CD14-positive monocyte (primary cell): Measurements from ENCODE around the gene ESRRG. TPM values are rescaled to one million over a fixed set of nuclear protein-coding genes. Genes with fewer than 3 reads are reported as not detected.

Experiments used
- DNase-seq, 3 donors: peaks; one replicate each; pipeline ENCODE4 v3.0.0-alpha.2; 2011 to 2022
- H2AFZ ChIP-seq: 2 replicates; pipeline ENCODE4 v1.6.0; 2012; ENCODE audit warnings: mild to moderate bottlenecking, low read depth, low read length, inconsistent platforms; ENCODE audit not compliant: insufficient read depth, poor library complexity, severe bottlenecking
- H3K27ac ChIP-seq, 2 donors: 1 replicate in 1 of 2; 2 replicates in 1 of 2; pipeline ENCODE4 v1.5.1; 2012 to 2013; ENCODE audit warnings: low read length in 2 of 2, control low read depth in 1 of 2, inconsistent platforms in 1 of 2, low read depth in 1 of 2, mild to moderate bottlenecking in 1 of 2
- H3K27me3 ChIP-seq, 2 donors: one replicate each; pipeline versions ENCODE4 v1.6.0 to v1.6.1; 2011 to 2013; ENCODE audit warnings: low read length in 2 of 2; ENCODE audit not compliant: control insufficient read depth in 2 of 2, insufficient read depth in 2 of 2
- H3K36me3 ChIP-seq, 2 donors: replicated peaks in 1 of 2; 1 replicate in 1 of 2; 2 replicates in 1 of 2; pipeline versions ENCODE4 v1.5.1 to v1.6.1; 2012 to 2013; ENCODE audit warnings: low read length in 2 of 2, control low read depth in 1 of 2, inconsistent platforms in 1 of 2, mild to moderate bottlenecking in 1 of 2; ENCODE audit not compliant: insufficient read depth in 2 of 2, control insufficient read depth in 1 of 2
- H3K4me1 ChIP-seq, 2 donors: 1 replicate in 1 of 2; 2 replicates in 1 of 2; pipeline versions ENCODE4 v1.5.1 to v1.6.1; 2012 to 2013; ENCODE audit warnings: low read length in 2 of 2, control low read depth in 1 of 2, inconsistent platforms in 1 of 2, mild to moderate bottlenecking in 1 of 2, moderate library complexity in 1 of 2; ENCODE audit not compliant: insufficient read depth in 2 of 2, control insufficient read depth in 1 of 2
- H3K4me2 ChIP-seq: replicated peaks from 2 replicates; pipeline ENCODE3; 2012; ENCODE audit warnings: low read length, moderate library complexity, mild to moderate bottlenecking; ENCODE audit not compliant: poor library complexity, severe bottlenecking; ENCODE audit errors: extremely low read depth
- H3K4me3 ChIP-seq, 3 experiments: fragments of 200-600 bp in 1 of 3; sonication (generic) in 1 of 3; replicated peaks in 1 of 3; 1 replicate in 2 of 3; 2 replicates in 1 of 3; pipeline ENCODE4 v1.5.1; 2011 to 2013; ENCODE audit warnings: low read length in 3 of 3, mild to moderate bottlenecking in 3 of 3, control low read depth in 2 of 3, low read depth in 2 of 3, inconsistent platforms in 1 of 3, moderate library complexity in 1 of 3
- H3K79me2 ChIP-seq: 2 replicates; pipeline ENCODE4 v1.6.0; 2012; ENCODE audit warnings: mild to moderate bottlenecking, control low read depth, inconsistent platforms, low read length, moderate library complexity; ENCODE audit not compliant: insufficient read depth
- H3K9ac ChIP-seq: 2 replicates; pipeline ENCODE4 v1.6.0; 2017; ENCODE audit warnings: low read length, mild to moderate bottlenecking; ENCODE audit not compliant: insufficient read depth, poor library complexity, severe bottlenecking
- H3K9me3 ChIP-seq, 2 donors: replicated peaks in 1 of 2; 1 replicate in 1 of 2; 2 replicates in 1 of 2; pipeline versions ENCODE4 v1.5.1 to v1.6.1; 2012 to 2013; ENCODE audit warnings: low read length in 2 of 2, control low read depth in 1 of 2; ENCODE audit not compliant: control insufficient read depth in 1 of 2, insufficient read depth in 1 of 2
- H4K20me1 ChIP-seq: 2 replicates; pipeline ENCODE4 v1.6.0; 2012; ENCODE audit warnings: mild to moderate bottlenecking, low read length, control low read depth, moderate library complexity; ENCODE audit not compliant: insufficient read depth
- H3K27ac Mint-ChIP-seq, 7 donors: one replicate each; pipeline ENCODE4 v1.8.0; 2020; ENCODE audit warnings: mild to moderate bottlenecking in 7 of 7, mixed read lengths in 7 of 7, moderate library complexity in 6 of 7, inconsistent platforms in 2 of 7
- H3K27me3 Mint-ChIP-seq, 3 donors: one replicate each; pipeline ENCODE4 v1.8.0; 2021 to 2022; ENCODE audit warnings: low read depth in 3 of 3, mild to moderate bottlenecking in 3 of 3, mixed read lengths in 3 of 3, moderate library complexity in 3 of 3, inconsistent platforms in 1 of 3
- H3K36me3 Mint-ChIP-seq, 2 donors: one replicate each; pipeline ENCODE4 v1.8.0; 2020; ENCODE audit warnings: mixed read lengths in 2 of 2, inconsistent platforms in 1 of 2, mild to moderate bottlenecking in 1 of 2
- H3K4me1 Mint-ChIP-seq: one replicate; pipeline ENCODE4 v1.8.0; 2020; ENCODE audit warnings: mild to moderate bottlenecking, mixed read lengths
- H3K4me3 Mint-ChIP-seq, 2 donors: one replicate each; pipeline ENCODE4 v1.8.0; 2020; ENCODE audit warnings: mild to moderate bottlenecking in 2 of 2, mixed read lengths in 2 of 2, moderate library complexity in 1 of 2
- H3K9me3 Mint-ChIP-seq, 7 donors: one replicate each; pipeline ENCODE4 v1.8.0; 2020 to 2022; ENCODE audit warnings: mixed read lengths in 7 of 7, mild to moderate bottlenecking in 6 of 7, moderate library complexity in 6 of 7, inconsistent platforms in 2 of 7
- CTCF ChIP-seq: fragments of 200-600 bp; IDR thresholded peaks from one replicate; pipeline ENCODE4 v1.8.0; 2022; ENCODE audit warnings: antibody characterized with exemption, mild to moderate bottlenecking
- WGBS: methylation state at CpG from one replicate; pipeline ENCODE4 v1.1.5; 2013; ENCODE audit warnings: missing lambda C conversion rate; ENCODE audit not compliant: insufficient coverage; 5-methylcytosine and 5-hydroxymethylcytosine counted together
- intact Hi-C, 2 donors: fragments of 100-400 bp; cut with micrococcal nuclease; formaldehyde crosslinking; loops; one replicate each; pipeline versions ENCODE4 v1.15.0 to v1.15.1; 2023
- polyA plus RNA-seq, 3 donors: library from polyadenylated mRNA; depleted of rRNA in 1 of 3; unstranded in 2 of 3; stranded (reverse) in 1 of 3; fragments of 300-500 nt in 2 of 3; fragments of >200 nt in 1 of 3; fragmentation: Illumina TruSeq in 2 of 3; gene quantifications; 1 replicate in 2 of 3; 2 replicates in 1 of 3; pipeline ENCODE4 v1.2.3, GENCODE V29; 2012 to 2021

The ESRRG gene
- polyA plus RNA-seq, 3 donors: not detected

- H3K79me2 ChIP-seq: no peaks in the 10 kb centered on the region
- intact Hi-C loops: no loop called here
- H2AFZ ChIP-seq: no peak overlapping the region
- DNase-seq: no peak
- H3K4me1 Mint-ChIP-seq: no peaks in the 10 kb centered on the region
- H3K4me2 ChIP-seq: no peak overlapping the region
- no peaks in the 10 kb centered on the region for H4K20me1 ChIP-seq
- no peaks in the 10 kb centered on the region for H3K9me3 ChIP-seq
- H3K27ac ChIP-seq: no peak overlapping the region
- H3K27ac Mint-ChIP-seq: no peak overlapping the region
- H3K4me3 ChIP-seq: no peak overlapping the region
- H3K4me1 ChIP-seq: no peaks in the 10 kb centered on the region
- no peak for TF ChIP-seq CTCF
- H3K36me3 ChIP-seq: no peaks in the 10 kb centered on the region
- H3K9ac ChIP-seq: no peak overlapping the region
- H3K27me3 ChIP-seq: no peaks in the 10 kb centered on the region
- peaks cover 0 to 2% (median 0%) of the 10 kb centered on the region in 3 donors for H3K27me3 Mint-ChIP-seq
- WGBS: 100% methylated on average over 2 of the region's 2 CpGs
- H3K36me3 Mint-ChIP-seq: no peaks in the 10 kb centered on the region
- H3K9me3 Mint-ChIP-seq: peaks cover 0 to 10% (median 1%) of the 10 kb centered on the region in 7 donors
- no peak overlapping the region for H3K4me3 Mint-ChIP-seq
Observed at GRCh38 chr1:216582151-216582550, 141.1 kb downstream of the ESRRG start.

- WGBS: no CpG with 5 or more reads among the region's 2 CpGs
- H3K36me3 Mint-ChIP-seq: no peaks in the 10 kb centered on the region
- no peak overlapping the region for H3K27ac Mint-ChIP-seq
Observed at GRCh38 chr1:216580538-216581057, 142.6 kb downstream of the ESRRG start.

More at GRCh38 chr1:216580538-216581057, 142.6 kb downstream of the ESRRG start:
- H3K27me3 Mint-ChIP-seq: no peaks in the 10 kb centered on the region
- no peak overlapping the region for H3K4me3 Mint-ChIP-seq
- H3K9me3 Mint-ChIP-seq: peaks cover 0 to 10% (median 1%) of the 10 kb centered on the region in 7 donors
- no peaks in the 10 kb centered on the region for H3K4me1 Mint-ChIP-seq
- no peaks in the 10 kb centered on the region for H3K27me3 ChIP-seq
- no peaks in the 10 kb centered on the region for H3K79me2 ChIP-seq
- DNase-seq: no peak
- no peak for TF ChIP-seq CTCF
- no peaks in the 10 kb centered on the region for H4K20me1 ChIP-seq
- H3K4me2 ChIP-seq: no peak overlapping the region
- intact Hi-C loops: no loop called here
- H3K9ac ChIP-seq: no peak overlapping the region
- H3K36me3 ChIP-seq: no peaks in the 10 kb centered on the region
- no peak overlapping the region for H3K27ac ChIP-seq
- no peak overlapping the region for H3K4me3 ChIP-seq
- no peaks in the 10 kb centered on the region for H3K4me1 ChIP-seq
- no peaks in the 10 kb centered on the region for H3K9me3 ChIP-seq
- no peak overlapping the region for H2AFZ ChIP-seq
